ENCODE measurements around the gene LRCH1.

DNA sequence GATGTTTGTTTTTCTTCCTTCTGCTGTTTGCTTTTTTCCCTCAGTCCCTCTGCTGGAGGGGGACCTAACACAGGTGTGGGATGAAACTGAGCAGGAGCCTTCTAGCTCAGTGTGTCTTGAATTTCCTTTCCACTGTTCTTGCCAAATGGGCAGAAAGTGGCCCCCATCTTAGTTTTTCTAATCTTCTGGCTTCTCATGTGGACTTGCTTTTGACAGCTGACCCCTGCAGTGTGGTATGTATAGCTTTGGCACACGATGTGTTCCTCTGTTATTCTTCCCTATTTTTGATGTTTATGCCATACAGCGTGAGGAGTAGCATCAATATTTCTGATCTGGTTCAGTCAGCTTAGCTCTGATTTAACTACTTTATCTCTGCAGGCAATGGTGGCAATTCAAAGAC lies 8.3 kb downstream of the LRCH1 start:
- TF ChIP-seq ZNF384 (IDR thresholded peaks at IDR 0.05), result no peak
- TF ChIP-seq ARNT (IDR thresholded peaks at IDR 0.05), result no peak
- no peak for TF ChIP-seq CTBP1 (IDR thresholded peaks at IDR 0.05; ENCODE audit: borderline replicate concordance)
- no peak for TF ChIP-seq BHLHE40 (IDR thresholded peaks at IDR 0.05; ENCODE audit: borderline replicate concordance)
- no peak for TF ChIP-seq NFRKB (IDR thresholded peaks at IDR 0.05)
- no peak for TF ChIP-seq SUZ12 (IDR thresholded peaks at IDR 0.05)
- no peak for TF ChIP-seq TARDBP (IDR thresholded peaks at IDR 0.05)
- TF ChIP-seq FOXM1 (IDR thresholded peaks at IDR 0.05; ENCODE audit: borderline replicate concordance), result no peak
- no peak for TF ChIP-seq FOXA1 (IDR thresholded peaks at IDR 0.05)
- no peak for TF ChIP-seq ELF4 (IDR thresholded peaks at IDR 0.05)
- TF ChIP-seq FOXK2 (IDR thresholded peaks at IDR 0.05), result no peak
- no peak for TF ChIP-seq HDGF (IDR thresholded peaks at IDR 0.05; ENCODE audit: borderline replicate concordance)

Data from HEK293T (cell line).